Right lobe of liver (tissue), 6 donors: ENCODE results near the gene NAA60. TPM values are rescaled to one million over a fixed set of nuclear protein-coding genes. Genes with fewer than 3 reads are reported as not detected.

ENCODE experiments used
- ATAC-seq, 4 donors: fragments of 200-7000 bp; cut with Tn5 transposase; one replicate each; pipeline ENCODE4 v1.9.1; 2020; ENCODE audit warnings: mild to moderate bottlenecking in 4 of 4, moderate library complexity in 4 of 4
- DNase-seq, 3 donors: peaks; one replicate each; pipeline ENCODE4 v3.0.0-alpha.2; 2020
- H3K27ac ChIP-seq, 3 donors: fragments of 200-600 bp; one replicate each; pipeline ENCODE4 v1.8.0; 2022
- H3K27me3 ChIP-seq, 2 donors: fragments of 200-600 bp; one replicate each; pipeline ENCODE4 v1.8.0; 2022
- H3K36me3 ChIP-seq, 4 donors: fragments of 200-600 bp; sonication (generic) in 1 of 4; one replicate each; pipeline versions ENCODE4 v1.5.1 to v1.8.0; 2017 to 2022; ENCODE audit warnings: control low read depth in 1 of 4
- H3K4me1 ChIP-seq, 4 donors: fragments of 200-600 bp; sonication (generic) in 1 of 4; one replicate each; pipeline versions ENCODE4 v1.5.1 to v1.8.0; 2017 to 2022; ENCODE audit warnings: control low read depth in 1 of 4
- H3K4me3 ChIP-seq, 3 donors: fragments of 200-600 bp; one replicate each; pipeline ENCODE4 v1.8.0; 2022
- H3K9me3 ChIP-seq, 4 donors: fragments of 200-600 bp; sonication (generic) in 1 of 4; one replicate each; pipeline versions ENCODE4 v1.5.1 to v1.8.0; 2017 to 2022; ENCODE audit warnings: control low read depth in 1 of 4
- POLR2A ChIP-seq: fragments of 450-650 bp; IDR thresholded peaks from one replicate; pipeline ENCODE4 v1.6.1; 2017; ENCODE audit warnings: antibody characterized with exemption, mild to moderate bottlenecking
- whole genome bisulfite sequencing: methylation state at CpG from one replicate; pipeline ENCODE4 v1.1.6; 2018; ENCODE audit warnings: low coverage, low lambda C conversion rate; ENCODE audit not compliant: insufficient coverage; ENCODE audit errors: missing lambda C conversion rate; 5-methylcytosine and 5-hydroxymethylcytosine counted together
- intact Hi-C, 2 donors: fragments of 100-400 bp; cut with DNase I; formaldehyde crosslinking; loops; one replicate each; pipeline versions ENCODE4 v1.11.2 to v1.14.1; 2022
- total RNA-seq, 6 experiments: library from RNA; depleted of rRNA in 2 of 6; stranded (reverse); fragments of >200 nt in 2 of 6; fragmentation: NEBNext Ultra II Directional in 3 of 6; extraction: Animal tissue kit (Norgen Biotek cat#: 25700) in 3 of 6; gene quantifications; one replicate each; pipeline versions ENCODE4 v1.1.0 to v1.2.4, GENCODE V29; 2016 to 2023
- TF ChIP-seq, protein P1 (sequence below), 4 donors: fragments of 200-600 bp in 3 of 4; fragments of 450-650 bp in 1 of 4; IDR thresholded peaks; one replicate each; pipeline versions ENCODE4 v1.5.1 to v1.8.0; 2016 to 2022; ENCODE audit warnings: antibody characterized with exemption in 4 of 4, mild to moderate bottlenecking in 2 of 4
- donor health status: DM: no; HTN: yes; CAD: no.
- donor health status: DM: no; HTN: no; CAD: no.
- donor health status: DM: no; HTN: no; CAD: no.
- donor health status: DM: no; HTN: yes; CAD: no.
- donor health status: DM: no; HTN: yes; CAD: no.

Gene NAA60
- total RNA-seq, 6 experiments from 2014 or later, result 25.0 to 46.6 (median 30.8) TPM

GRCh38 chr16:3401719-3402397, 41.6 kb upstream of the NAA60 start:
- TF ChIP-seq POLR2A, result no peak
- TF ChIP-seq, protein P1, sequence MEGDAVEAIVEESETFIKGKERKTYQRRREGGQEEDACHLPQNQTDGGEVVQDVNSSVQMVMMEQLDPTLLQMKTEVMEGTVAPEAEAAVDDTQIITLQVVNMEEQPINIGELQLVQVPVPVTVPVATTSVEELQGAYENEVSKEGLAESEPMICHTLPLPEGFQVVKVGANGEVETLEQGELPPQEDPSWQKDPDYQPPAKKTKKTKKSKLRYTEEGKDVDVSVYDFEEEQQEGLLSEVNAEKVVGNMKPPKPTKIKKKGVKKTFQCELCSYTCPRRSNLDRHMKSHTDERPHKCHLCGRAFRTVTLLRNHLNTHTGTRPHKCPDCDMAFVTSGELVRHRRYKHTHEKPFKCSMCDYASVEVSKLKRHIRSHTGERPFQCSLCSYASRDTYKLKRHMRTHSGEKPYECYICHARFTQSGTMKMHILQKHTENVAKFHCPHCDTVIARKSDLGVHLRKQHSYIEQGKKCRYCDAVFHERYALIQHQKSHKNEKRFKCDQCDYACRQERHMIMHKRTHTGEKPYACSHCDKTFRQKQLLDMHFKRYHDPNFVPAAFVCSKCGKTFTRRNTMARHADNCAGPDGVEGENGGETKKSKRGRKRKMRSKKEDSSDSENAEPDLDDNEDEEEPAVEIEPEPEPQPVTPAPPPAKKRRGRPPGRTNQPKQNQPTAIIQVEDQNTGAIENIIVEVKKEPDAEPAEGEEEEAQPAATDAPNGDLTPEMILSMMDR (IDR thresholded peaks at IDR 0.05), result no peak
- peaks cover 0 to 16% (median 5%) of the 10 kb centered on the region in 4 donors for H3K9me3 ChIP-seq
- WGBS, result 13% methylated on average over 8 of the region's 17 CpGs
- intact Hi-C loops, result no loop called here
- DNase-seq (no peak), ATAC-seq (no peak)
- peaks cover 0 to 13% (median 4%) of the 10 kb centered on the region in 4 donors for H3K4me1 ChIP-seq
- H3K27ac ChIP-seq, result peak overlapping the region; percentile 48 to 76 (median 69)
- H3K27me3 ChIP-seq, result no peaks in the 10 kb centered on the region
- peak overlapping the region; percentile 91 to 97 (median 93) for H3K4me3 ChIP-seq
- H3K36me3 ChIP-seq, result peaks cover 0 to 25% (median 8%) of the 10 kb centered on the region in 4 donors

- DNase-seq (no peak), ATAC-seq (no peak)
- Histone ChIP-seq H3K27ac (no peak overlapping the region), H3K27me3 (no peaks in the 10 kb centered on the region), H3K4me1 (no peaks in the 10 kb centered on the region), H3K9me3 (peaks cover 6 to 41% (median 28%) of the 10 kb centered on the region in 4 donors), H3K4me3 (no peak overlapping the region), H3K36me3 (peaks cover 0 to 37% (median 6%) of the 10 kb centered on the region in 4 donors)
- WGBS, result 99% methylated on average over 10 of the region's 12 CpGs
- intact Hi-C loops, result no loop called here
- TF ChIP-seq, protein P1 (IDR thresholded peaks at IDR 0.05), result no peak
- TF ChIP-seq POLR2A, result no peak
Observed at GRCh38 chr16:3408561-3409197, 34.8 kb upstream of the NAA60 start.

DNA sequence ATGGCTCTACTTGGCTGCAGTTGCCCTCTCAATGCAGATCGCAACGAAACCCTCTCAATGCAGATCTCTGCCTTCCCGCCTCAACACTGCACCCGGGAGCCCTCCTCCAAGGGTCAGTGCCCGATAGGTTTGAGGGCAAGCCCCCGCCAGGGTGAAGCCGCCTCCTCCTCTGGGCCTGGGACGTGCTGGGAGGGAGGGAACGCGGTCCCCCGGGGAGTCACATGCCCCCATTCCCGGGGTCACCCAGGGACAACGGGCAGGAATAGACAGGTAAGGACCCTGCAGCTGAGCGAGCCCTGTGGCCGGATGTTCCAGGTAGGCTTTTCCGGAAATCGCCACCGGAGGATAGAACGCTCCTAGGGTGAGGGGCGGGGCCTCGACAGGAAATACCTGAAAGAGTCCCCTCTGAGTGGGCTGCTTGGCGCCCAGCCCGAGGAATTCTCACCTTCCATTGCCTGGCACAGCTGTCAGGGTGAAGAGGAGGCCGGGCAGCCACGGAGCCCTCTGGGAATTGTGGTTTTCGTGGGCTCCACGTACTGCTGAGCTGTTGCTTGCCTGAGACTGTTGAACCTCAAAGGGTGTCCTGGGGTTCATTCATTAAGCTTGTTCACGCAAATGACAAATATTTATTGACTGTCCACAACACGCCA, 29.6 kb upstream of the NAA60 start:
- Histone ChIP-seq H3K27me3 (no peaks in the 10 kb centered on the region), H3K4me1 (no peaks in the 10 kb centered on the region), H3K36me3 (peaks cover 0 to 3% (median 0%) of the 10 kb centered on the region in 4 donors), H3K9me3 (peaks cover 2 to 11% (median 10%) of the 10 kb centered on the region in 4 donors), H3K27ac (no peak overlapping the region), H3K4me3 (no peak overlapping the region)
- TF ChIP-seq, protein P1 (IDR thresholded peaks at IDR 0.05), result no peak
- TF ChIP-seq POLR2A, result no peak
- no peak for ATAC-seq
- intact Hi-C loops, result no loop called here
- WGBS, result 20% methylated on average over 1 of the region's 29 CpGs
- DNase-seq, result no peak

GRCh38 chr16:3431779-3432219, 11.7 kb upstream of the NAA60 start:
- H3K9me3 ChIP-seq, result no peaks in the 10 kb centered on the region
- TF ChIP-seq, protein P1 (IDR thresholded peaks at IDR 0.05), result no peak
- TF ChIP-seq POLR2A, result no peak
- intact Hi-C loops, result no loop called here
- H3K36me3 ChIP-seq, result peaks cover 0 to 5% (median 2%) of the 10 kb centered on the region in 4 donors
- H3K4me3 ChIP-seq, result peak overlapping the region in 2 of 3 donors; percentile 0 to 27
- H3K27me3 ChIP-seq, result no peaks in the 10 kb centered on the region
- ATAC-seq (peak in 3 of 4 donors; percentile 42 to 81 (median 79)), DNase-seq (peak; percentile 34 to 79 (median 58))
- 48% methylated on average over 12 of the region's 26 CpGs for WGBS
- no peak overlapping the region for H3K27ac ChIP-seq
- H3K4me1 ChIP-seq, result no peaks in the 10 kb centered on the region
